ENCODE data around the gene ACP7.

Gene ACP7

DNA sequence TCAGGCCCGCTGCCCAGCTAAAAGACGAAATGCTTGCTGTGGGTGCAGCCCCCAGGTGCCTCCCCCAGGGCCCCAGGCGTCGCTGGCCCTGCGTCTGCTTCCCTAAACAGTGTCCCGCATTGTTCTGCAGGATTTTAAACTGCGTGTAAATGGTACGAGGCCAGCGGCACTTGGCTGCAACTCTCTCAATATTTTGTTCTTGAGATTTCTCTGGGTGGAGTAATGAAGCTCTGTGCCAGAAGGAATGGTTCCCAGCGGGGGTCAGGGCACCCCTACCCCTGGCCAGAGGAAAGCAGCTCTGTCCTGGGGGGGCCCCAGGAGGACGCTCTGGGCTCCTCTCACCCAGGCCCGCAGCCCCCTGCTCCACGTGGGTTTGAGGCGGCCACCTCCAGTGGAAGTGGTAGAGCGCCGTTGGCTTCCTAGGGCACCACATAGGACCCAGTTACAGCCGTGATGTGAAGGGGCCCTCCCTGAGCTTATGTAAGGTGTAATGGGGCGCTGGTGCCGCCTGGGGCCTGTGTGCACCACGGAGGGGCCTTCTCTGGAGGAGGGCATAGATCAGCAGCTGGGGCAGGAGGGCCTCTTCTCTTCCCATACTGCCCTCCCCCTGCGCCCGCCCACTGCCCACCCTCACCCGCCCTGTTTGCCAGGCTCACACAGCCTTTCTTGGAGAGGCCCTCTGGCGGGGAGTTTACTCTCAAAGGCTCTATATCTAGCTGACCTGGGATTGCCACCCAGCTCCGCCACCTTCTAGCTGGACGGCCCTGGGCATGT is 61.2 kb downstream of the ACP7 start:
- DNase-seq: no peak
- Mint-ChIP-seq H3K27me3 (no peaks in the 10 kb centered on the region), H3K9me3 (no peaks in the 10 kb centered on the region), H3K36me3 (ENCODE audit: insufficient read depth) (peaks cover 6% of the 10 kb centered on the region), H3K4me1 (ENCODE audit: low read depth in 2 of 2) (peaks cover 25 to 30% of the 10 kb centered on the region in 2 donors), H3K4me3 (no peak overlapping the region), H3K27ac (no peak overlapping the region)
- ATAC-seq (replicated peaks): no peak

DNA sequence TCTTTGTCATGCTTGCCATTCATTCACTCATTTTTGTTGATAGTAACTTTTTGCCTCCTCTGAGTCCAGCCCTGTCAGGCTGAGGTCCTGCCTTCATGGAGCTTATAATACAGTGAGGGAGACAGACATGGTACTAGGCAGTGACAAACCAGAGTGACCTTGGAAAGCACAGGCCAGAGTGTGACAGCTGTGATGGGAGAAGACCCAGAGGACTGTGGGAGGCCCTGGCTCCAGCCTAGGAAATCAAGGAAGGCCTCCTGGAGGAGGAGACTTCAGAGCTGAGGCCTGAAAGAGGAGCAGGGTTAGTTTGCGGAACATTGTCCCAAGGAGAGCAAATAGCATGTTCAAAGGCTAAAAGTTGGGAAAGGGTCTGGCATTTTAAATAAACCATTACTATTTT is 61.9 kb downstream of the ACP7 start:
- ATAC-seq (replicated peaks) (no peak), DNase-seq (no peak)
- H3K4me3 Mint-ChIP-seq: no peak overlapping the region
- peaks cover 9% of the 10 kb centered on the region for H3K36me3 Mint-ChIP-seq (ENCODE audit: insufficient read depth)
- no peaks in the 10 kb centered on the region for H3K27me3 Mint-ChIP-seq
- peak overlapping the region in 1 of 2 donors; percentile 60 for H3K27ac Mint-ChIP-seq
- peaks cover 26 to 31% of the 10 kb centered on the region in 2 donors for H3K4me1 Mint-ChIP-seq (ENCODE audit: low read depth in 2 of 2)
- no peaks in the 10 kb centered on the region for H3K9me3 Mint-ChIP-seq

DNA sequence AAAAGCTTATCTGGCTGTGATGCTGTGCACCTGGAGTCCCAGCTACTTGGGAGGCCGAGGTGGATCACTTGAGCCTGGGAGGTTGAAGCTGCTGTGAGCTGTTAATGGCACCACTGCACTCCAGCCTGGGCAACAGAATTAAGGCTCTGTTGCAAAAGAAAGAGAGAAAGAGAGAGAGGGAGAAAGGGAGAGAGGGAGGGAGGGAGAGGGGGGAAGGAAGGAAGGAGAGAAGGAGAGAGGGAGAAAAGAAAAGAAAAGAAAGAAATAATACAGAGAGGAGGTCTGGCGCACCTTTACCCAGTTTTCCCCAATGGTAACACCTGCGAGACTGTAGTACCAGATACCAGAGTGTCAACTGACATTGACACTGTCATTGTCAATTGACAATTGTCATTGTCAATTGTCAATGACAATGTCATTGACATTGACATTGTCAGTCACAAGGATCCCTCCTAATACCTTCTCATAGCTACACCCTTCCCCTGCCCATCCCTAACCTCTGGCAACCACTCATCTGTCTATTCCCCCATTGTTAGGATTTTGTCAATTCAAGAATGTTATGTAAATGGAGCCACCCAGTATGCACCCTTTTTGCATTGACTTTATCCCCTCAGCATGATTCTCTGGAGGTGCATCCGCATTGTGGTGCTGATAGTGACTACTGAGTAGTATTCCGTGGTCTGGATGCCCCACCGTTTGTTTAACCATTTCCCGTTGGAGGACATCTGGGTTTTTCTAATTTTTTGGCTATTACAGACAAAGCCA is 62.7 kb downstream of the ACP7 start:
- DNase-seq (no peak), ATAC-seq (replicated peaks) (no peak)
- Mint-ChIP-seq H3K4me3 (no peak overlapping the region), H3K4me1 (ENCODE audit: low read depth in 2 of 2) (peaks cover 22 to 29% of the 10 kb centered on the region in 2 donors), H3K27ac (peak overlapping the region; percentile 54 to 60), H3K36me3 (ENCODE audit: insufficient read depth) (peaks cover 7% of the 10 kb centered on the region), H3K27me3 (no peaks in the 10 kb centered on the region), H3K9me3 (no peaks in the 10 kb centered on the region)

DNA sequence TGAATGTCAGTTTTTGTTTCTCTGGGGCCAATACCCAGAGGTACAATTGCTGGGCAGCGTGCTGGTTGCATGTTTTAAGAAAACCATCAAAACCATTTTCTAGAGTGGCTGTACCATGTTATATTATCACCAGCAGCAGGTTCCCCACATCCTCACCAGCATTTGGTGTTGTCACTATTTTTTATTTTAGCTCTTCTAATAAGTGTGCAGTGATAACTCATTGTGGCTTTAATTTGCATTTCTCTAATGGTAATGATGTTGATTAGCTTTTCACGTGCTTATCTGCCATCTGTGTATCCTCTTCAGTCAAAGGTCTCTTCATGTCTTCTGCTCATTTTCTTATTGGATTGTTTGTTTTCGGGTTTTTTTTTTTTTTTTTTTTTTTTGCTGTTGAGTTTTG is 63.3 kb downstream of the ACP7 start:
- Mint-ChIP-seq H3K4me3 (no peak overlapping the region), H3K27me3 (no peaks in the 10 kb centered on the region), H3K36me3 (ENCODE audit: insufficient read depth) (peaks cover 7% of the 10 kb centered on the region), H3K9me3 (no peaks in the 10 kb centered on the region), H3K27ac (peak overlapping the region in 1 of 2 donors; percentile 54), H3K4me1 (ENCODE audit: low read depth in 2 of 2) (peaks cover 22 to 29% of the 10 kb centered on the region in 2 donors)
- ATAC-seq (replicated peaks) (no peak), DNase-seq (no peak)

DNA sequence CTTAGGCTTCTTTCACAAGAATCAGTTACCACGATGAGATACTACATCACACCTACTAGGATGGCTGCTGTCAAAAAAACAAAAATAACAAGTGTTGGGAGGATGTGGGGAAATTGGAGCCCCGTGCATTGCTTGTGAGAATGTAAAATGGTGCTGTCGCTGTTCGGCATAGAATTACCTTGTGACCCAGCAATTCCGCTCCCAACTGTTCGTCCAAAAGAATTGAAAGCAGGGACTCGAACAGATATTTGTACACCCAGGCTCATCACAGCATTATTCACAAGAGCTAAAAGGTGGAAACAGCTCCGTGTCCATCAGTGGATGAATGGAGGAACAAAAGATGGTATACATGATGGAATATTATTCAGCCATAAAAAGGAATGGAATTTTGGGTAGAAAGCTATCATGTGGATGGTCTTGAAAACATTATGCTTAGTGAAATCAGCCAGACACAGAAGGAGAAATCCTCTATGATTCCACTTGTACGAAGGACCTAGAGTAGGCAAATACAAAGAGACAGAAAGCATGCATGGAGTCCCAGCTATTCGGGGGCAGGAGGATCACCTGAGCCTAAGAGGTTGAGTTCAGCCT is 64.9 kb downstream of the ACP7 start:
- Mint-ChIP-seq H3K4me1 (ENCODE audit: low read depth in 2 of 2) (peaks cover 20 to 26% of the 10 kb centered on the region in 2 donors), H3K9me3 (no peaks in the 10 kb centered on the region), H3K4me3 (no peak overlapping the region), H3K27me3 (no peaks in the 10 kb centered on the region), H3K27ac (no peak overlapping the region), H3K36me3 (ENCODE audit: insufficient read depth) (peaks cover 7% of the 10 kb centered on the region)
- ATAC-seq (replicated peaks): no peak
- no peak for DNase-seq

DNA sequence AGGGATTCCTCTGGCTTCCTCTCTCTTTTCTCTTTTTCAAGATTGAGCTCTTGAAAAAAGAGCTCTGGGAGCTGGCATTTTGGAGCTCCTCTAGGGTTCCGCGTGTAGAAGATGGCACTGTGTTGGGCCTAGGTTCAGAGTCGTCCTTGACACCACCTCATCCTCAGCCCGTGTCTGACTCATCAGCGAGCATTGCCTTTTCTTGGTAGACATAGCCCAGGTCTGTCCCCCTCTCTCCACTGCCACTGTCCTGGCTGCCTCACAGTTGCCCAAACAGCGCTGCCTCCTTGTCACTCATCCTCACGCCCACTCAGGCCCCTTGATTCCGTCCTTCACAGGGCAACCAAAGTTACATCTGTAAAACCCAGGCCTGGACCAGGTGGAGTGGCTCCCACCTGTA is 66.1 kb downstream of the ACP7 start:
- peaks cover 20 to 22% of the 10 kb centered on the region in 2 donors for H3K4me1 Mint-ChIP-seq (ENCODE audit: low read depth in 2 of 2)
- H3K36me3 Mint-ChIP-seq (ENCODE audit: insufficient read depth): peaks cover 7% of the 10 kb centered on the region
- ATAC-seq (replicated peaks): no peak
- no peak overlapping the region for H3K27ac Mint-ChIP-seq
- no peak overlapping the region for H3K4me3 Mint-ChIP-seq
- H3K9me3 Mint-ChIP-seq: no peaks in the 10 kb centered on the region
- no peaks in the 10 kb centered on the region for H3K27me3 Mint-ChIP-seq
- DNase-seq: no peak

DNA sequence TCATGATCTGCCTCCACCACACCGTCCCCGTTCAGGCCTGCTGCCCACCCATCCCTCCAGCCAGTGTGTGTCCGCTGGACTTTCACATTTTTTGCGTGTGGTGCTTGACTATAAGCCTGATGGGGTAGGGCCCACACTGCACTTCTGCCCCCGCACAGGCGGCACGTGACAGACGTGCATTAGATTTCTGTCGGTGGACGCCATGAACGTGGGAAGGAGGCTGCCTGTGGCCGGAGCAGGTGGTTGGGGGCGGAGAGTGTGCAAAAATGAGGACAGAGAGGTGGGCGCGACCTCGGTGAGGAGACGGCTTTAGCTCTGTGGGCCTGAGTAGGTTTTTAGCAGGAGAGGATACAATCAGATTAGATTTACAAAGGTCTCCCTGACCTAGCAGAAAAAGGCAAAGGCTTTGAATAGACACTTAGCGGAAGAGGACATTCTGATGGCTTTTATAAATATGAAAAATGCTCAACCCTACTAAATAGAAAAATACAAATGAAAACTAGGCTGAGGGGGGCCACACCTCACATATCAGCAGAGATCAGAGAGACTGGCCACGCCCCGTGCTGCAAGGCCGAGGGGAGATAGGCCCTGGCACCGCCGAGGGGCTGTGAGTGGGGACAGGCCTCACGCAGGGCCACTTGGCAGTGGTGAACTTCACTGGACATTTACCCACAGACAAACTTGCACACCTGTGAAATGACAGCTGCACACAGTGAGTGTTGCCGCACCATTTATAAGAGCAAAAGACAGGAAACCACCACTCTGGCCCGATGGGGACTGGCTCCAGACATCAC is 66.8 kb downstream of the ACP7 start:
- ATAC-seq (replicated peaks) (no peak), DNase-seq (no peak)

DNA sequence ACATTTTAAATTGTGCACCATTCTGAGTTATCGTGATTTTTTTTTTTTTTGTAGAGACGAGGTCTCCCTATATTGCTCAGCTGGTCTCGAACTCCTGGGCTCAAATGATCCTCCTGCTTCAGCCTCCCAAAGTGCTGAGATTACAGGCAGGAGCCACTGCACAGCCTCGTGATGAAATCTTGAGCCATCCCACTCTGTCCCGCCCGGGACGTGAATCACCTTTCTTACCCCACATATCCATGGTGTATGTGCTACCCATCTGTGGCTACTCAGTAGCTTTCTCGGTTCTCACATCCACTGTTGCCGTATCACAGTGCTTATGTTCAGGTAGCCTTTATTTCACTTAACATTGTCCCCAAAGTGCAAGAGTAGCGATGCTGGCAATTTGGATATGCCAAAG is 67.9 kb downstream of the ACP7 start:
- no peak overlapping the region for H3K4me3 Mint-ChIP-seq
- H3K27ac Mint-ChIP-seq: no peak overlapping the region
- no peaks in the 10 kb centered on the region for H3K27me3 Mint-ChIP-seq
- DNase-seq: no peak
- H3K9me3 Mint-ChIP-seq: no peaks in the 10 kb centered on the region
- H3K4me1 Mint-ChIP-seq (ENCODE audit: low read depth in 2 of 2): peaks cover 16 to 21% of the 10 kb centered on the region in 2 donors
- no peak for ATAC-seq (replicated peaks)
- peaks cover 7% of the 10 kb centered on the region for H3K36me3 Mint-ChIP-seq (ENCODE audit: insufficient read depth)

More for the DNA sequence above, 66.8 kb downstream of the ACP7 start:
- H3K36me3 Mint-ChIP-seq (ENCODE audit: insufficient read depth): peaks cover 7% of the 10 kb centered on the region
- no peak overlapping the region for H3K4me3 Mint-ChIP-seq
- H3K4me1 Mint-ChIP-seq (ENCODE audit: low read depth in 2 of 2): peaks cover 21 to 25% of the 10 kb centered on the region in 2 donors
- no peaks in the 10 kb centered on the region for H3K27me3 Mint-ChIP-seq
- no peaks in the 10 kb centered on the region for H3K9me3 Mint-ChIP-seq
- no peak overlapping the region for H3K27ac Mint-ChIP-seq

DNA sequence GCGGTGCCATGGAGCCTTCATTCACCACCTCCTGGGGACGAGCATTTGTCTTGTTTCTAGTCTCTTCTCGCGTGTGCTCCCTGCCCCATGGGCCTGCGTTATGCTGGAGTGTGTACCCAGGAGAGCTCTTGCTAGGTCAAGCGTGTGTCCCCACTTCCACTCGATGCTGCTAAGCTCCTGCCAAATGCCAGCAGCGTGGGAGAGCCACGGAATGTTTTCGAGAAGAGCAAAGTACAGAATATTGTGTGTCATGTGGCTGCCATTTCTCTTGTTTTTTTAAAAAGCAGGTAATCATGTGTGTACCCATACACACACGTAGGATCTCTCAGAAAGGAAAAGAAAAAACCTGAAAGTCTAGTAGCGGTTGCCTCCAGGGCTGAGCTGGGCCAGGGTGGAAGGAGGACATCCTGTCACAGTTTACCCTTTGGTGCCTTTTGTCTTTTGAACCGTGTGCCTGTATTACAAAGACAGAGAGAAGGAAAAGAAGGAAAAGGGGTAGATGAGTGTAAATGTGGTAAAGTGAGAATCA is 70.0 kb downstream of the ACP7 start:
- Mint-ChIP-seq H3K36me3 (ENCODE audit: insufficient read depth) (peaks cover 6% of the 10 kb centered on the region), H3K9me3 (no peaks in the 10 kb centered on the region), H3K4me3 (no peak overlapping the region), H3K4me1 (ENCODE audit: low read depth in 2 of 2) (peaks cover 28% of the 10 kb centered on the region in 2 donors), H3K27ac (peak overlapping the region; percentile 55 to 88), H3K27me3 (no peaks in the 10 kb centered on the region)
- DNase-seq: no peak
- ATAC-seq (replicated peaks): no peak

DNA sequence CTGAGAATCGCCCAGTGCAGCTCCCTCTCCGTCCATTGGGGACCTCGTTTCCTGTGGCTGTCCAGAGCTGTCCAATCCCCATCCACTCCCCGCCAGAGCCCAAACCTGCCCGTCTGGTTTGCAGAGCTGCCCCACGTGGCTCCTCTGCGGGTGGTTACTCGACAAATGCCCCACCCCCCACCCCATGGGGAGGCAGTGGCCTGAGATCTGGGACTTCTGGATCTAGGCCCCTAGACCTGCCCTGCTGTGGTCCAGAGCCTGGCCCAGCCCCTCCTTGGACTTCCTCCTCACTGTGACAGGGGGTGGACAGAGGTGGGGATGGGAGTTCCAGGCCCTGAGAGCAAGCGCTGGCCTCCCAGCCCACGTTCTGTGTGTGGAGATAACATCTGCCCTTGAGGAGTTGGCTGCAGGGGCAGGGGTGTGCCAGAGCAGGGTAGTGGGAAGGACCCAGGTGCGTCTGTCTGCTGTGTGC is 70.5 kb downstream of the ACP7 start:
- DNase-seq (no peak), ATAC-seq (replicated peaks) (no peak)
- Mint-ChIP-seq H3K36me3 (ENCODE audit: insufficient read depth) (peaks cover 7% of the 10 kb centered on the region), H3K4me3 (no peak overlapping the region), H3K4me1 (ENCODE audit: low read depth in 2 of 2) (peaks cover 28 to 32% of the 10 kb centered on the region in 2 donors), H3K27ac (peak overlapping the region; percentile 41 to 55), H3K9me3 (no peaks in the 10 kb centered on the region), H3K27me3 (no peaks in the 10 kb centered on the region)

DNA sequence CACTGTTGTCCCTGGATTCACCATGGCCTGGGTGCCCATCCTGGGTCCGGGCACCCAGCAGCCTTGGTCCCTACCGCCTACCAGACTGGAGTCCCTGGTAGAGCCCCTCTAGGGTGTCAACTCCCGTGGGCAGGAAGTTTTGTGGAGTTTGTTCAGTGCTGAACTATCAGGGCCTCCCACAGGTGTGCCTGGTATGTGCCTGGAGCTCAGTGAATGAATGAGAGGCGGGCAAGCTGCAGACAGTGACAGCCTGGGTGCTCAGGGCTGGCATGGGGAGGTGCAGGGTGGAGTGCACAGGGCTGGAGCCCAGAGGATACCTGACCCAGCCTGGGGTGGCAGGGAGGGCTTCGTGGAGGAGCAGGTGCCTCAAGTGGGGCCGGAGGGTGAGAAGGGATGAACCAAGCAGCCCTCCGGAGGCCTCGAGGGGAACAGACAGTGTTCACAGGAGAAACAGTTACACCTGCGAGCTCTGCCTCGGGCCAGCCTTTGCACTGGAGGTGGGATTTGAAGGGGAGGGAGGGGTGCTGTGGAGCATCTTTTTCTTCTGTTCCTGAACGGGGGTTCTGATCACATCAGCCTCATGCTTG is 71.0 kb downstream of the ACP7 start:
- Mint-ChIP-seq H3K4me1 (ENCODE audit: low read depth in 2 of 2) (peaks cover 31 to 35% of the 10 kb centered on the region in 2 donors), H3K27ac (peak overlapping the region; percentile 41 to 55), H3K4me3 (no peak overlapping the region), H3K36me3 (ENCODE audit: insufficient read depth) (peaks cover 10% of the 10 kb centered on the region), H3K27me3 (no peaks in the 10 kb centered on the region), H3K9me3 (no peaks in the 10 kb centered on the region)
- DNase-seq: no peak
- no peak for ATAC-seq (replicated peaks)

DNA sequence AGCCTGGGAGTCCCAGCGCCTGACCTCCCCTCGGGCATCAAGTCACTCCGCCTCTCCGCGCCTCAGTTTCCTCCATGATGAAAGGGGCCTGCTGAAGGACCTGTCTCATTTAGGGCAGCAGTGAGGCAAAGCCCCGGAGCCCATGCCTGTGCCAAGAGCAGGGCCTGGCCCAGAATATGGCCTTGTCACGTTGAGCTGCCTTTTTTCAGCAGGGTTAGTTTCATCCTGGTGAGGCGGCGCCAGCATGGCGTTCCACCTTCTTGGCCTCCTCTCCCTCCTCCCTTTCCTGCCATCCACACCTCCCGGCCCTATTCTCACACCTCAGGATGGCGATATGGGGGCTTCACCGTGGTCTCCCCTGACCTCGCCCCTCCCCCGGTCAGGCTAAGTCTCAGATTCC is 71.6 kb downstream of the ACP7 start:
- no peak overlapping the region for H3K27ac Mint-ChIP-seq
- H3K4me3 Mint-ChIP-seq: no peak overlapping the region
- peaks cover 33 to 36% of the 10 kb centered on the region in 2 donors for H3K4me1 Mint-ChIP-seq (ENCODE audit: low read depth in 2 of 2)
- H3K27me3 Mint-ChIP-seq: no peaks in the 10 kb centered on the region
- ATAC-seq (replicated peaks) (no peak), DNase-seq (no peak)
- H3K36me3 Mint-ChIP-seq (ENCODE audit: insufficient read depth): peaks cover 9% of the 10 kb centered on the region
- H3K9me3 Mint-ChIP-seq: no peaks in the 10 kb centered on the region

All from effector memory CD8-positive, alpha-beta T cell (primary cell).